ENCODE measurements around the gene DICER1.

- TF ChIP-seq CTCF (conservative IDR thresholded peaks at IDR 0.05; ENCODE audit: low read depth in 2 of 2), result no peak
- TF ChIP-seq EZH2phosphoT487 (IDR thresholded peaks at IDR 0.05; ENCODE audit: unreplicated experiment), result no peak
- TF ChIP-seq POLR2AphosphoS5 (IDR thresholded peaks at IDR 0.05; ENCODE audit: low read depth), result no peak
- TF ChIP-seq ETS1 (IDR thresholded peaks at IDR 0.05), result no peak
- no peak for TF ChIP-seq EZH2 (IDR thresholded peaks at IDR 0.05; ENCODE audit: low read depth, unreplicated experiment)
- no peak for TF ChIP-seq CREB1 (CRISPR knock-in tag; IDR thresholded peaks at IDR 0.05; ENCODE audit: low read depth)
- no peak for TF ChIP-seq ZNF114 (CRISPR knock-in tag; IDR thresholded peaks at IDR 0.05)
- no peak for TF ChIP-seq ZNF462 (CRISPR knock-in tag; IDR thresholded peaks at IDR 0.05)
- no peak for TF ChIP-seq REST (IDR thresholded peaks at IDR 0.05; ENCODE audit: unreplicated experiment)
- TF ChIP-seq STAT1 (IDR thresholded peaks at IDR 0.05; ENCODE audit: unreplicated experiment), result no peak
- TF ChIP-seq ZNF331 (CRISPR knock-in tag; IDR thresholded peaks at IDR 0.05; ENCODE audit: low read depth), result no peak
- no peak for TF ChIP-seq JUNB (IDR thresholded peaks at IDR 0.05; ENCODE audit: unreplicated experiment)
- TF ChIP-seq NANOG (IDR thresholded peaks at IDR 0.05; ENCODE audit: borderline replicate concordance), result no peak
These were observed 19.5 kb downstream of the DICER1 start for GRCh38 chr14:95137804-95138167.
